Liver (tissue), 3 donors: ENCODE data around the gene MICAL2.

Experiments used
- EGR1 ChIP-seq, 2 donors: IDR thresholded peaks; 2 replicates each; pipeline ENCODE4 v1.6.1; 2016 to 2018; ENCODE audit warnings: antibody characterized with exemption in 2 of 2, low read depth in 2 of 2
- GABPA ChIP-seq, 2 donors: IDR thresholded peaks in 1 of 2; conservative IDR thresholded peaks in 1 of 2; 2 replicates each; pipeline ENCODE4 v1.6.1; 2016; ENCODE audit warnings: antibody characterized with exemption in 2 of 2, mild to moderate bottlenecking in 1 of 2, moderate library complexity in 1 of 2
- HNF4A ChIP-seq, 2 donors: conservative IDR thresholded peaks; 2 replicates each; pipeline ENCODE4 v1.6.1; 2016; ENCODE audit warnings: antibody characterized with exemption in 2 of 2, mild to moderate bottlenecking in 2 of 2
- HNF4G ChIP-seq: IDR thresholded peaks from 2 replicates; pipeline ENCODE4 v1.6.1; 2016; ENCODE audit warnings: antibody characterized with exemption
- JUND ChIP-seq, 2 donors: IDR thresholded peaks; 2 replicates each; pipeline ENCODE4 v1.6.1; 2016; ENCODE audit warnings: antibody characterized with exemption in 2 of 2
- RAD21 ChIP-seq, 2 donors: IDR thresholded peaks; 2 replicates each; pipeline ENCODE4 v1.6.1; 2016; ENCODE audit warnings: antibody characterized with exemption in 2 of 2, mild to moderate bottlenecking in 2 of 2
- RXRA ChIP-seq, 2 donors: IDR thresholded peaks; 2 replicates each; pipeline ENCODE4 v1.6.1; 2017 to 2018; ENCODE audit warnings: antibody characterized with exemption in 2 of 2, mild to moderate bottlenecking in 1 of 2
- TAF1 ChIP-seq: conservative IDR thresholded peaks from 2 replicates; pipeline ENCODE4 v1.6.1; 2016; ENCODE audit warnings: antibody characterized with exemption, mild to moderate bottlenecking
- YY1 ChIP-seq: IDR thresholded peaks from 2 replicates; pipeline ENCODE4 v1.6.1; 2016; ENCODE audit warnings: antibody characterized with exemption, mild to moderate bottlenecking
- TF ChIP-seq, protein P1 (sequence below): fragments of 150-350 bp; IDR thresholded peaks from 2 replicates; pipeline ENCODE4 v1.5.1; 2017; ENCODE audit warnings: improper control_type of control experiment, low read depth, low read length; ENCODE audit not compliant: missing input control
- TF ChIP-seq, protein P2 (sequence below): IDR thresholded peaks from 2 replicates; pipeline ENCODE4 v1.6.1; 2016; ENCODE audit warnings: antibody characterized with exemption
- TF ChIP-seq, protein P3 (sequence below): IDR thresholded peaks from 2 replicates; pipeline ENCODE4 v1.6.1; 2016; ENCODE audit warnings: antibody characterized with exemption, mild to moderate bottlenecking
- TF ChIP-seq, protein P4 (sequence below): IDR thresholded peaks from 2 replicates; pipeline ENCODE4 v1.6.1; 2016; ENCODE audit warnings: antibody characterized with exemption
- donor health status: healthy.
- donor health status: healthy.

DNA sequence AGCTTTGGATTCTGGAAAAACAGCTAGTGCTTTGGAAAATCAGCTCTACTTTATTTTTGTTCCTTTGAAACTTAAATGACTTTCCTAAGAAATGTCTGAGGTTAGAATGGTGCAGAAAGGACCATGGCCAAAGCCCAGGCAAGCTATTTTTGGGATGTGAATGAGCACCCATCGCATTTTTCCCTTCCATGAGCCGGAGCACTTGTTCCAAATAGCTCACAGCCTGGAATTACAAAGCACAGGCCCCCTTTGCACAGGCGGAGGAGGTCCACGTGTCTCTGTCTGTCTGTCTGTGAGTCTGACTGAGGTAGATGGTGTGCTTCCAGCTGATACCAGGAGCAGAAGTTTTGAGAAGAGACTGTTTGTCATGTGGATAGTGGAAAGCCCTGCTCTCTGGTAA lies 50.7 kb downstream of the MICAL2 start:
- TF ChIP-seq, protein P1, sequence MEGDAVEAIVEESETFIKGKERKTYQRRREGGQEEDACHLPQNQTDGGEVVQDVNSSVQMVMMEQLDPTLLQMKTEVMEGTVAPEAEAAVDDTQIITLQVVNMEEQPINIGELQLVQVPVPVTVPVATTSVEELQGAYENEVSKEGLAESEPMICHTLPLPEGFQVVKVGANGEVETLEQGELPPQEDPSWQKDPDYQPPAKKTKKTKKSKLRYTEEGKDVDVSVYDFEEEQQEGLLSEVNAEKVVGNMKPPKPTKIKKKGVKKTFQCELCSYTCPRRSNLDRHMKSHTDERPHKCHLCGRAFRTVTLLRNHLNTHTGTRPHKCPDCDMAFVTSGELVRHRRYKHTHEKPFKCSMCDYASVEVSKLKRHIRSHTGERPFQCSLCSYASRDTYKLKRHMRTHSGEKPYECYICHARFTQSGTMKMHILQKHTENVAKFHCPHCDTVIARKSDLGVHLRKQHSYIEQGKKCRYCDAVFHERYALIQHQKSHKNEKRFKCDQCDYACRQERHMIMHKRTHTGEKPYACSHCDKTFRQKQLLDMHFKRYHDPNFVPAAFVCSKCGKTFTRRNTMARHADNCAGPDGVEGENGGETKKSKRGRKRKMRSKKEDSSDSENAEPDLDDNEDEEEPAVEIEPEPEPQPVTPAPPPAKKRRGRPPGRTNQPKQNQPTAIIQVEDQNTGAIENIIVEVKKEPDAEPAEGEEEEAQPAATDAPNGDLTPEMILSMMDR = no peak
- no peak for TF ChIP-seq GABPA (IDR thresholded peaks at IDR 0.05 in 1 of 2, conservative IDR thresholded peaks at IDR 0.05 in 1 of 2)
- TF ChIP-seq, protein P2, sequence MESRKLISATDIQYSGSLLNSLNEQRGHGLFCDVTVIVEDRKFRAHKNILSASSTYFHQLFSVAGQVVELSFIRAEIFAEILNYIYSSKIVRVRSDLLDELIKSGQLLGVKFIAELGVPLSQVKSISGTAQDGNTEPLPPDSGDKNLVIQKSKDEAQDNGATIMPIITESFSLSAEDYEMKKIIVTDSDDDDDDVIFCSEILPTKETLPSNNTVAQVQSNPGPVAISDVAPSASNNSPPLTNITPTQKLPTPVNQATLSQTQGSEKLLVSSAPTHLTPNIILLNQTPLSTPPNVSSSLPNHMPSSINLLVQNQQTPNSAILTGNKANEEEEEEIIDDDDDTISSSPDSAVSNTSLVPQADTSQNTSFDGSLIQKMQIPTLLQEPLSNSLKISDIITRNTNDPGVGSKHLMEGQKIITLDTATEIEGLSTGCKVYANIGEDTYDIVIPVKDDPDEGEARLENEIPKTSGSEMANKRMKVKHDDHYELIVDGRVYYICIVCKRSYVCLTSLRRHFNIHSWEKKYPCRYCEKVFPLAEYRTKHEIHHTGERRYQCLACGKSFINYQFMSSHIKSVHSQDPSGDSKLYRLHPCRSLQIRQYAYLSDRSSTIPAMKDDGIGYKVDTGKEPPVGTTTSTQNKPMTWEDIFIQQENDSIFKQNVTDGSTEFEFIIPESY = no peak
- no peak for TF ChIP-seq HNF4G
- no peak for TF ChIP-seq JUND (IDR thresholded peaks at IDR 0.05)
- no peak for TF ChIP-seq RXRA (IDR thresholded peaks at IDR 0.05)
- TF ChIP-seq EGR1 (IDR thresholded peaks at IDR 0.05; ENCODE audit: low read depth in 2 of 2) = no peak
- TF ChIP-seq TAF1 = no peak
- TF ChIP-seq, protein P3, sequence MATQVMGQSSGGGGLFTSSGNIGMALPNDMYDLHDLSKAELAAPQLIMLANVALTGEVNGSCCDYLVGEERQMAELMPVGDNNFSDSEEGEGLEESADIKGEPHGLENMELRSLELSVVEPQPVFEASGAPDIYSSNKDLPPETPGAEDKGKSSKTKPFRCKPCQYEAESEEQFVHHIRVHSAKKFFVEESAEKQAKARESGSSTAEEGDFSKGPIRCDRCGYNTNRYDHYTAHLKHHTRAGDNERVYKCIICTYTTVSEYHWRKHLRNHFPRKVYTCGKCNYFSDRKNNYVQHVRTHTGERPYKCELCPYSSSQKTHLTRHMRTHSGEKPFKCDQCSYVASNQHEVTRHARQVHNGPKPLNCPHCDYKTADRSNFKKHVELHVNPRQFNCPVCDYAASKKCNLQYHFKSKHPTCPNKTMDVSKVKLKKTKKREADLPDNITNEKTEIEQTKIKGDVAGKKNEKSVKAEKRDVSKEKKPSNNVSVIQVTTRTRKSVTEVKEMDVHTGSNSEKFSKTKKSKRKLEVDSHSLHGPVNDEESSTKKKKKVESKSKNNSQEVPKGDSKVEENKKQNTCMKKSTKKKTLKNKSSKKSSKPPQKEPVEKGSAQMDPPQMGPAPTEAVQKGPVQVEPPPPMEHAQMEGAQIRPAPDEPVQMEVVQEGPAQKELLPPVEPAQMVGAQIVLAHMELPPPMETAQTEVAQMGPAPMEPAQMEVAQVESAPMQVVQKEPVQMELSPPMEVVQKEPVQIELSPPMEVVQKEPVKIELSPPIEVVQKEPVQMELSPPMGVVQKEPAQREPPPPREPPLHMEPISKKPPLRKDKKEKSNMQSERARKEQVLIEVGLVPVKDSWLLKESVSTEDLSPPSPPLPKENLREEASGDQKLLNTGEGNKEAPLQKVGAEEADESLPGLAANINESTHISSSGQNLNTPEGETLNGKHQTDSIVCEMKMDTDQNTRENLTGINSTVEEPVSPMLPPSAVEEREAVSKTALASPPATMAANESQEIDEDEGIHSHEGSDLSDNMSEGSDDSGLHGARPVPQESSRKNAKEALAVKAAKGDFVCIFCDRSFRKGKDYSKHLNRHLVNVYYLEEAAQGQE = no peak
- TF ChIP-seq RAD21 (IDR thresholded peaks at IDR 0.05) = no peak
- TF ChIP-seq YY1 = no peak
- TF ChIP-seq, protein P4, sequence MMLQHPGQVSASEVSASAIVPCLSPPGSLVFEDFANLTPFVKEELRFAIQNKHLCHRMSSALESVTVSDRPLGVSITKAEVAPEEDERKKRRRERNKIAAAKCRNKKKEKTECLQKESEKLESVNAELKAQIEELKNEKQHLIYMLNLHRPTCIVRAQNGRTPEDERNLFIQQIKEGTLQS = no peak
- TF ChIP-seq HNF4A (conservative IDR thresholded peaks at IDR 0.05) = no peak
